IMR-90 (cell line): Measurements from ENCODE around the gene GLRA2. TPM values are rescaled to one million over a fixed set of nuclear protein-coding genes. Genes with fewer than 3 reads are reported as not detected.
A peak's percentile ranks its signal among the peaks of the same experiment; 100 is the strongest.

ENCODE experiments used
- ATAC-seq: fragments of 200-7000 bp; cut with Tn5 transposase; 2 replicates; pipeline ENCODE4 v1.9.1; 2020; ENCODE audit warnings: low read depth, mild to moderate bottlenecking, moderate library complexity
- BruUV-seq: library from RNA; stranded (reverse); fragments of 400-500 nt; replicated peaks from 2 replicates; lab custom pipeline; 2021; lab: Mats Ljungman, UMichigan
- CTCF ChIA-PET: fragments of 300-600 bp; formaldehyde crosslinking; extraction: SDS; loops from one replicate; lab custom pipeline; 2021; ENCODE audit warnings: antibody characterized with exemption; lab: Yijun Ruan, JAX
- POLR2A ChIA-PET: fragments of 300-600 bp; sonication (Branson Sonifier 250); formaldehyde crosslinking; loops from one replicate; lab custom pipeline; 2022; ENCODE audit warnings: antibody characterized with exemption; ENCODE audit not compliant: unreplicated experiment; lab: Charles Lee
- DNase-seq: peaks from one replicate; pipeline ENCODE4 v3.0.0; 2013
- H2AFZ ChIP-seq: replicated peaks from 2 replicates; pipeline ENCODE3; 2013; ENCODE audit warnings: low read length, mild to moderate bottlenecking; ENCODE audit not compliant: poor library complexity
- H2AK5ac ChIP-seq: 2 replicates; pipeline ENCODE4 v1.6.1; 2013; ENCODE audit warnings: low read depth, low read length, inconsistent platforms
- H2AK9ac ChIP-seq: replicated peaks from 2 replicates; pipeline ENCODE3; 2013; ENCODE audit warnings: mild to moderate bottlenecking, low read depth, low read length, moderate library complexity; ENCODE audit not compliant: poor library complexity
- H2BK120ac ChIP-seq: 2 replicates; pipeline ENCODE4 v1.6.1; 2013; ENCODE audit warnings: low read depth, low read length, inconsistent platforms
- H2BK15ac ChIP-seq: 3 replicates; pipeline ENCODE4 v1.6.1; 2013; ENCODE audit warnings: low read depth, low read length, inconsistent platforms
- H2BK20ac ChIP-seq: 2 replicates; pipeline ENCODE4 v1.6.1; 2013; ENCODE audit warnings: low read depth, mild to moderate bottlenecking, inconsistent platforms, low read length, moderate library complexity
- H2BK5ac ChIP-seq: 2 replicates; pipeline ENCODE4 v1.6.1; 2013; ENCODE audit warnings: mild to moderate bottlenecking, low read depth, low read length, inconsistent platforms; ENCODE audit not compliant: poor library complexity, severe bottlenecking
- H3K14ac ChIP-seq: replicated peaks from 2 replicates; pipeline ENCODE4 v1.6.1; 2013; ENCODE audit warnings: low read depth, low read length, inconsistent platforms
- H3K18ac ChIP-seq: 2 replicates; pipeline ENCODE4 v1.6.1; 2013; ENCODE audit warnings: low read depth, low read length, control low read depth
- H3K23ac ChIP-seq: 2 replicates; pipeline ENCODE4 v1.6.1; 2013; ENCODE audit warnings: low read depth, low read length, inconsistent platforms
- H3K27ac ChIP-seq: 2 replicates; pipeline ENCODE4 v1.5.1; 2013; ENCODE audit warnings: mild to moderate bottlenecking, control low read depth, low read length; ENCODE audit not compliant: insufficient read depth
- H3K27me3 ChIP-seq: 2 replicates; pipeline ENCODE4 v1.6.1; 2013; ENCODE audit warnings: low read length; ENCODE audit not compliant: control insufficient read depth, insufficient read depth
- H3K36me3 ChIP-seq: 2 replicates; pipeline ENCODE4 v1.6.1; 2013; ENCODE audit warnings: low read length, mixed read lengths; ENCODE audit not compliant: control insufficient read depth, insufficient read depth
- H3K4ac ChIP-seq: 2 replicates; pipeline ENCODE4 v1.6.1; 2013; ENCODE audit warnings: low read depth, low read length, inconsistent platforms
- H3K4me1 ChIP-seq: 2 replicates; pipeline ENCODE4 v1.6.1; 2013; ENCODE audit warnings: low read length, mixed read lengths; ENCODE audit not compliant: control insufficient read depth, insufficient read depth
- H3K4me2 ChIP-seq: 2 replicates; pipeline ENCODE4 v1.6.1; 2013; ENCODE audit warnings: low read depth, mild to moderate bottlenecking, control low read depth, low read length, moderate library complexity
- H3K4me3 ChIP-seq: 2 replicates; pipeline ENCODE4 v1.5.1; 2013; ENCODE audit warnings: low read depth, mild to moderate bottlenecking, control low read depth, low read length, moderate library complexity; ENCODE audit not compliant: insufficient read depth
- H3K56ac ChIP-seq: 2 replicates; pipeline ENCODE4 v1.6.1; 2013; ENCODE audit warnings: low read length, inconsistent platforms; ENCODE audit not compliant: insufficient read depth; ENCODE audit errors: extremely low read depth
- H3K79me1 ChIP-seq, 2 experiments: 2 replicates each; pipeline ENCODE4 v1.6.1; 2013; ENCODE audit warnings: low read length in 2 of 2, inconsistent platforms in 1 of 2, low read depth in 1 of 2
- H3K9ac ChIP-seq: 2 replicates; pipeline ENCODE4 v1.6.1; 2013; ENCODE audit warnings: low read depth, low read length, control low read depth
- H3K9me1 ChIP-seq: 2 replicates; pipeline ENCODE4 v1.6.1; 2013; ENCODE audit warnings: low read length, inconsistent platforms; ENCODE audit not compliant: insufficient read depth
- H3K9me3 ChIP-seq: 2 replicates; pipeline ENCODE4 v1.6.1; 2013; ENCODE audit warnings: low read length; ENCODE audit not compliant: control insufficient read depth, insufficient read depth
- H4K20me1 ChIP-seq: 2 replicates; pipeline ENCODE4 v1.6.1; 2013; ENCODE audit warnings: low read length, inconsistent platforms; ENCODE audit not compliant: insufficient read depth
- H4K5ac ChIP-seq: 2 replicates; pipeline ENCODE4 v1.6.1; 2013; ENCODE audit warnings: mild to moderate bottlenecking, low read depth, low read length, control low read depth
- H4K8ac ChIP-seq, 2 experiments: 2 replicates each; pipeline ENCODE4 v1.6.1; 2013; ENCODE audit warnings: low read depth in 2 of 2, low read length in 2 of 2, control low read depth in 1 of 2, inconsistent platforms in 1 of 2
- H4K91ac ChIP-seq: 2 replicates; pipeline ENCODE4 v1.6.1; 2013; ENCODE audit warnings: low read depth, low read length, inconsistent platforms; ENCODE audit not compliant: insufficient read depth
- CEBPB ChIP-seq: IDR thresholded peaks from 2 replicates; pipeline ENCODE4 v1.6.1; 2012; ENCODE audit warnings: low read depth, low read length, improper control_type of control experiment
- MAFK ChIP-seq: IDR thresholded peaks from 2 replicates; pipeline ENCODE4 v1.6.1; 2012; ENCODE audit warnings: low read depth, low read length, improper control_type of control experiment
- NFE2L2 ChIP-seq: fragments of 150-350 bp; IDR thresholded peaks from 2 replicates; pipeline ENCODE4 v1.6.1; 2016; ENCODE audit warnings: low read depth, mild to moderate bottlenecking, low read length
- SMC3 ChIP-seq: fragments of 150-350 bp; IDR thresholded peaks from 2 replicates; pipeline ENCODE4 v1.6.1; 2016; ENCODE audit warnings: low read depth, mild to moderate bottlenecking, antibody characterized with exemption, low read length, moderate library complexity
- WGBS, 2 experiments: methylation state at CpG; one replicate each; pipeline versions ENCODE4 v1.1.5 to v1.1.7; 2013; ENCODE audit warnings: missing lambda C conversion rate in 2 of 2; ENCODE audit not compliant: insufficient read length in 1 of 2; ENCODE audit errors: extremely low coverage in 2 of 2; 5-methylcytosine and 5-hydroxymethylcytosine counted together
- dilution Hi-C: fragments of 300-500 bp; cut with HindIII; formaldehyde crosslinking; loops from one replicate; pipeline ENCODE4 v1.14.3; 2018; ENCODE audit warnings: low sequenced_read_pairs; ENCODE audit not compliant: unreplicated experiment
- in situ Hi-C: fragments of 300-500 bp; cut with MboI; formaldehyde crosslinking; loops from 3 replicates; pipeline ENCODE4 v1.14.3; 2019; ENCODE audit warnings: low sequenced_read_pairs, inconsistent platforms, mixed read lengths
- intact Hi-C: fragments of 100-400 bp; cut with micrococcal nuclease; formaldehyde crosslinking; loops from 2 replicates; pipeline ENCODE4 v1.10.0; 2022
- polyA plus RNA-seq, 3 experiments: library from polyadenylated mRNA; depleted of rRNA; stranded (reverse); fragments of >200 nt; gene quantifications; 2 replicates each; pipeline ENCODE4 v1.2.3, GENCODE V29; 2012; ENCODE audit warnings: low replicate concordance in 1 of 3
- total RNA-seq: library from RNA; depleted of rRNA; stranded (reverse); fragments of >200 nt; gene quantifications from 2 replicates; pipeline ENCODE4 v1.2.3, GENCODE V29; 2012

GLRA2 gene
- total and polyA plus RNA-seq, 2 of the 4 experiments (the other 2 are of a cell fraction), result not detected

DNA sequence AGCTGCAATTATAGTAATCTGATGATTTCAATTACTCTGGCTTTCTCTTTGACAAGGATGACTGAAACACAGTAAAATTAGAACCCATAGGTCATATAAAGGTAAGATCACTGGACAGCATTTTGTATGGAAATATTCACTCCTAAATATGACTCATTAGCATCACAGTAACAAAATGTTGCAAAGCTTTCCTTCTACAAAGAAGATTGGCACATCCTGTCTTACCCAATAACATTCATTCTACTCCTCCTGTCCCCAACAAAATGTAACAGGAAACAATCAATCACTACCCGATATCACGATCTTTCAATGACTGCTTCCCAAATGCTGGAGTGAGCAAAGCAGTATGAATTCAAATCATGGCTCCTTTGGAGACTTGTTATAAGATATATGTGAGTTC is 248.2 kb downstream of the GLRA2 start:
- Histone ChIP-seq H3K27me3 (no peaks in the 10 kb centered on the region), H2BK120ac (no peak overlapping the region), H3K56ac (no peak overlapping the region), H2AK9ac (no peak overlapping the region), H3K14ac (no peak overlapping the region), H3K27ac (no peak overlapping the region), H3K23ac (no peak overlapping the region), H3K79me1 (no peaks in the 10 kb centered on the region), H3K4me2 (no peak overlapping the region), H2BK20ac (no peak overlapping the region), H2AFZ (no peak overlapping the region), H3K36me3 (no peaks in the 10 kb centered on the region), H3K9me1 (0 out of 2 replicates have a peak, but pooled peaks cover 2% of the 10 kb centered on the region), H4K91ac (no peak overlapping the region), H3K18ac (no peak overlapping the region; the same call in 1 of the 2 replicates), H3K4me3 (no peak overlapping the region), H4K5ac (no peak overlapping the region), H2BK15ac (no peak overlapping the region), H2AK5ac (no peak overlapping the region), H2BK5ac (no peak overlapping the region), H3K4me1 (no peaks in the 10 kb centered on the region; the same call in 1 of the 2 replicates), H3K4ac (no peak overlapping the region), H3K9me3 (no peaks in the 10 kb centered on the region), H4K20me1 (no peaks in the 10 kb centered on the region), H4K8ac (no peak overlapping the region), H3K9ac (no peak overlapping the region)
- POLR2A ChIA-PET, result no interaction called here
- WGBS, 2 experiments, result no CpG with 5 or more reads among the region's 2 CpGs
- in situ Hi-C loops (no loop called here), intact Hi-C loops (no loop called here), dilution Hi-C loops (no loop called here)
- CTCF ChIA-PET, result no interaction called here
- peak; percentile 35 for DNase-seq
- TF ChIP-seq NFE2L2 (no peak), MAFK (no peak), SMC3 (no peak), CEBPB (peak; percentile 68)
- BruUV-seq, result no TSS peak
- ATAC-seq, result no peak
